Neuronal stem cell (in vitro differentiated cells): ENCODE results near the gene TMBIM6.

Source experiments
- DNase-seq: peaks from one replicate; pipeline ENCODE4 v3.0.0-alpha.2; 2013; ENCODE audit warnings: low spot score
- H2AFZ ChIP-seq: one replicate; pipeline ENCODE4 v1.6.1; 2013; ENCODE audit warnings: mild to moderate bottlenecking, low read length, inconsistent platforms
- H2AK5ac ChIP-seq: 2 replicates; pipeline ENCODE4 v1.6.1; 2013; ENCODE audit warnings: low read depth, mild to moderate bottlenecking, inconsistent platforms, low read length, moderate library complexity, mixed read lengths
- H2BK120ac ChIP-seq: 2 replicates; pipeline ENCODE4 v1.6.1; 2013; ENCODE audit warnings: low read depth, mild to moderate bottlenecking, inconsistent platforms, low read length, moderate library complexity, mixed read lengths
- H2BK12ac ChIP-seq: one replicate; pipeline ENCODE4 v1.6.1; 2013; ENCODE audit warnings: low read length, inconsistent platforms
- H2BK15ac ChIP-seq: 2 replicates; pipeline ENCODE4 v1.6.1; 2013; ENCODE audit warnings: mild to moderate bottlenecking, low read length, inconsistent platforms, mixed read lengths
- H2BK5ac ChIP-seq: one replicate; pipeline ENCODE4 v1.6.1; 2013; ENCODE audit warnings: inconsistent platforms, mild to moderate bottlenecking, low read length, moderate library complexity
- H3K14ac ChIP-seq: one replicate; pipeline ENCODE4 v1.6.1; 2013; ENCODE audit warnings: low read length, inconsistent platforms
- H3K18ac ChIP-seq: 2 replicates; pipeline ENCODE4 v1.6.1; 2013; ENCODE audit warnings: low read length, inconsistent platforms
- H3K23ac ChIP-seq: 2 replicates; pipeline ENCODE4 v1.6.1; 2013; ENCODE audit warnings: low read depth, mild to moderate bottlenecking, mixed read lengths, low read length, inconsistent platforms; ENCODE audit not compliant: poor library complexity
- H3K27ac ChIP-seq: replicated peaks from 3 replicates; pipeline ENCODE4 v1.5.1; 2013; ENCODE audit warnings: low read length, inconsistent platforms
- H3K27me3 ChIP-seq, 3 experiments: 2 replicates each; pipeline ENCODE4 v1.6.1; 2013; ENCODE audit warnings: low read length in 3 of 3, mild to moderate bottlenecking in 2 of 3, inconsistent platforms in 1 of 3, low read depth in 1 of 3, mixed read lengths in 1 of 3, moderate library complexity in 1 of 3; ENCODE audit not compliant: control insufficient read depth in 3 of 3, insufficient read depth in 3 of 3
- H3K36me3 ChIP-seq, 2 donors: replicated peaks in 1 of 2; 2 replicates each; pipeline ENCODE4 v1.6.1; 2013; ENCODE audit warnings: low read length in 2 of 2; ENCODE audit not compliant: control insufficient read depth in 2 of 2, insufficient read depth in 2 of 2
- H3K4ac ChIP-seq: 2 replicates; pipeline ENCODE4 v1.6.1; 2013; ENCODE audit warnings: inconsistent platforms, mild to moderate bottlenecking, low read length, moderate library complexity
- H3K4me1 ChIP-seq, 2 donors: 1 replicate in 1 of 2; 2 replicates in 1 of 2; pipeline ENCODE4 v1.6.1; 2013; ENCODE audit warnings: low read length in 2 of 2, low read depth in 1 of 2; ENCODE audit not compliant: control insufficient read depth in 2 of 2, insufficient read depth in 1 of 2
- H3K4me2 ChIP-seq: one replicate; pipeline ENCODE4 v1.6.1; 2013; ENCODE audit warnings: mild to moderate bottlenecking, low read length, inconsistent platforms; ENCODE audit not compliant: insufficient read depth, poor library complexity, severe bottlenecking
- H3K4me3 ChIP-seq, 2 donors: 2 replicates each; pipeline ENCODE4 v1.5.1; 2013; ENCODE audit warnings: low read length in 2 of 2, mild to moderate bottlenecking in 2 of 2, inconsistent platforms in 1 of 2, moderate library complexity in 1 of 2
- H3K79me1 ChIP-seq: one replicate; pipeline ENCODE4 v1.6.1; 2013; ENCODE audit warnings: low read depth, mild to moderate bottlenecking, inconsistent platforms, low read length, moderate library complexity
- H3K9ac ChIP-seq: one replicate; pipeline ENCODE4 v1.6.1; 2013; ENCODE audit warnings: mild to moderate bottlenecking, low read depth, low read length, inconsistent platforms; ENCODE audit not compliant: poor library complexity
- H3K9me3 ChIP-seq, 2 donors: replicated peaks in 1 of 2; 2 replicates each; pipeline versions ENCODE3 to v1.6.1; 2013; ENCODE audit warnings: low read length in 2 of 2, mild to moderate bottlenecking in 2 of 2, inconsistent platforms in 1 of 2, low read depth in 1 of 2, mixed read lengths in 1 of 2, moderate library complexity in 1 of 2; ENCODE audit not compliant: control insufficient read depth in 2 of 2, insufficient read depth in 1 of 2
- H4K8ac ChIP-seq: one replicate; pipeline ENCODE4 v1.6.1; 2013; ENCODE audit warnings: low read depth, mild to moderate bottlenecking, inconsistent platforms, low read length, moderate library complexity
- H4K91ac ChIP-seq: one replicate; pipeline ENCODE4 v1.6.1; 2013; ENCODE audit warnings: low read length, low read depth, mild to moderate bottlenecking, inconsistent platforms; ENCODE audit not compliant: poor library complexity
- WGBS, 2 donors: extraction: QIAGEN DNeasy Blood & Tissue Kit; methylation state at CpG; one replicate each; pipeline ENCODE4 v1.1.7; 2013; ENCODE audit warnings: missing lambda C conversion rate in 2 of 2, mixed read lengths in 1 of 2; ENCODE audit not compliant: insufficient read length in 2 of 2, insufficient replicate concordance in 1 of 2; ENCODE audit errors: extremely low coverage in 2 of 2; 5-methylcytosine and 5-hydroxymethylcytosine counted together

Gene TMBIM6

DNA sequence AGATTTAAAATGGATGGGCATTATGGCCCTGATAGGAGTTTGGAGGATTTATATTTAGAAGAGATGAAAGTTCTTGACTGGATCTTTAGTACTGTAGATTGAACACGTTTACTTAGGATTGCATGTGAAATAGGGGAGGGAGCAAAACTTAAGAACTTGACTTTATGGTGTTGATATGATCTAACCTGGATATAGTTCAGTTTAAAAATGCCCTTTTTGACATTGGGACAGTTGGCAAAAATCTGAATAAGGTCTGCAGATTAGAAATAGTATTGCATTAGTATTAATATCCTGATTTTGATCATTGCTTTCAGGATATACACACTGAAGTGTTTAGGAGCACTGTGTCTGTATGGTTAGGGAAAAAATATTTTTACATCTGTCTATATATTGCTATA, 9.6 kb downstream of the TMBIM6 start:
- no peak overlapping the region for H2AK5ac ChIP-seq
- H3K27ac ChIP-seq = no peak overlapping the region
- no peaks in the 10 kb centered on the region for H3K9me3 ChIP-seq
- no CpG with 5 or more reads among the region's 1 CpG for WGBS, 2 donors
- H2BK5ac ChIP-seq = no peak overlapping the region
- peaks cover 2% of the 10 kb centered on the region for H3K79me1 ChIP-seq
- no peak overlapping the region for H4K91ac ChIP-seq
- no peak overlapping the region for H4K8ac ChIP-seq
- H3K36me3 ChIP-seq = peaks cover 18 to 92% of the 10 kb centered on the region in 2 donors
- H3K9ac ChIP-seq = no peak overlapping the region
- H2AFZ ChIP-seq = no peak overlapping the region
- H3K4me2 ChIP-seq = no peak overlapping the region
- no peak overlapping the region for H3K4ac ChIP-seq
- H3K4me1 ChIP-seq = peaks cover 0 to 2% of the 10 kb centered on the region in 2 donors
- no peak overlapping the region for H2BK12ac ChIP-seq
- H2BK15ac ChIP-seq = no peak overlapping the region
- no peak overlapping the region for H3K4me3 ChIP-seq
- no peak overlapping the region for H2BK120ac ChIP-seq
- H3K14ac ChIP-seq = no peak overlapping the region
- H3K18ac ChIP-seq = no peak overlapping the region
- no peak for DNase-seq
- no peak overlapping the region for H3K23ac ChIP-seq
- no peaks in the 10 kb centered on the region for H3K27me3 ChIP-seq

DNA sequence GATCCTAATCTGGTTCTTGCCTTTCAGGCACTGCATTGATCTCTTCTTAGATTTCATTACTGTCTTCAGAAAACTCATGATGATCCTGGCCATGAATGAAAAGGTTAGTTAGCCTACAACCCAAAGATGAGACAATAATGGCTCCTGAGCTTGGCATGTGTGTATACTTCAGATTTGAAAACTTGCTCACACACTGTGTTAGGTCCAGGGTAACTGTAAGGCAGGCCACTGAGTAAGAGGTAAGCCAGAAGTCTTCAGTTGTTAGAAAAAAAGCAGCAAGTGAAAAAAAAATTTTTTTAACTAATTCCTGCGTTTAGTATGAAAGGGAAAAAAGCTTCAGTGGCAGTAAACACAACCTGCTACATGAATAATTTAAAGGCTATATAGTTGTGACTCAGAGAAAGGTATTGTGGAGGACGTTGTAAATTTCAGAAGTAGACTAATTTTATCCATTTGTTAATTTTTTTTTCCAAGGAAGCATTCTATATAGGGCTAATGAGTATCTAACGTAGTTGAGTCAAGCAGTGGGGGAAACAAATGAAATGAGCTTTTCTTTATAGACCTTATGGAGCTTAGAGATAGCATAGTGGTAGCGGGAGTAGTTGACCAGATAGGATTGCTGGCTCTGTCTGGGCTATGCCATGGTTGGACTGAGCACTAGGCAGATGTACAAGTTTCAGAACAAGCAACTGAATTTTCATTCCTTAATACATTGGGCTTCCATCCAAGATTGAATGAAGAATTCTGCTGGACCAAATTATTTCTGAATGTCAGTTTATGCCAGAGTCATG, 20.5 kb downstream of the TMBIM6 start:
- no CpG with 5 or more reads among the region's 4 CpGs for WGBS, 2 donors
- Histone ChIP-seq H3K9ac (no peak overlapping the region), H3K79me1 (no peaks in the 10 kb centered on the region), H3K27ac (no peak overlapping the region), H3K36me3 (peaks cover 50 to 89% of the 10 kb centered on the region in 2 donors), H3K9me3 (peaks cover 0 to 2% of the 10 kb centered on the region in 2 donors), H2BK5ac (no peak overlapping the region), H2AFZ (no peak overlapping the region), H3K18ac (no peak overlapping the region), H3K4me1 (no peaks in the 10 kb centered on the region), H3K14ac (no peak overlapping the region), H3K4me3 (no peak overlapping the region), H2BK120ac (no peak overlapping the region), H2BK15ac (no peak overlapping the region), H3K27me3 (no peaks in the 10 kb centered on the region), H3K23ac (no peak overlapping the region), H2BK12ac (no peak overlapping the region), H4K8ac (no peak overlapping the region), H3K4me2 (no peak overlapping the region), H4K91ac (no peak overlapping the region), H2AK5ac (no peak overlapping the region), H3K4ac (no peak overlapping the region)
- DNase-seq = no peak

GRCh38 chr12:49762468-49762847, 21.1 kb downstream of the TMBIM6 start:
- Histone ChIP-seq H3K4me2 (no peak overlapping the region), H2AFZ (no peak overlapping the region), H3K23ac (no peak overlapping the region), H2BK5ac (no peak overlapping the region), H3K18ac (no peak overlapping the region), H3K27me3 (no peaks in the 10 kb centered on the region), H3K14ac (no peak overlapping the region), H2BK120ac (no peak overlapping the region), H3K36me3 (peaks cover 50 to 83% of the 10 kb centered on the region in 2 donors), H3K79me1 (no peaks in the 10 kb centered on the region), H2AK5ac (no peak overlapping the region), H4K91ac (no peak overlapping the region), H3K4me1 (no peaks in the 10 kb centered on the region), H2BK15ac (no peak overlapping the region), H3K9me3 (peaks cover 0 to 2% of the 10 kb centered on the region in 2 donors), H3K27ac (no peak overlapping the region), H2BK12ac (no peak overlapping the region), H3K9ac (no peak overlapping the region), H3K4me3 (no peak overlapping the region), H3K4ac (no peak overlapping the region), H4K8ac (no peak overlapping the region)
- no CpG with 5 or more reads among the region's 5 CpGs for WGBS, 2 donors
- no peak for DNase-seq

GRCh38 chr12:49763006-49763591, 21.7 kb downstream of the TMBIM6 start:
- no peak overlapping the region for H3K14ac ChIP-seq
- H3K9me3 ChIP-seq = peaks cover 0 to 2% of the 10 kb centered on the region in 2 donors
- no peak overlapping the region for H2AK5ac ChIP-seq
- H4K91ac ChIP-seq = no peak overlapping the region
- no peaks in the 10 kb centered on the region for H3K4me1 ChIP-seq
- H2BK5ac ChIP-seq = no peak overlapping the region
- DNase-seq = peak; percentile 57
- H3K4me3 ChIP-seq = no peak overlapping the region
- no peak overlapping the region for H2BK120ac ChIP-seq
- H3K79me1 ChIP-seq = no peaks in the 10 kb centered on the region
- H2BK15ac ChIP-seq = no peak overlapping the region
- no peak overlapping the region for H3K4me2 ChIP-seq
- no peak overlapping the region for H4K8ac ChIP-seq
- H2BK12ac ChIP-seq = no peak overlapping the region
- H3K18ac ChIP-seq = no peak overlapping the region
- no peaks in the 10 kb centered on the region for H3K27me3 ChIP-seq
- H3K36me3 ChIP-seq = peaks cover 46 to 77% of the 10 kb centered on the region in 2 donors
- H3K27ac ChIP-seq = no peak overlapping the region
- no peak overlapping the region for H3K9ac ChIP-seq
- no peak overlapping the region for H3K23ac ChIP-seq
- no CpG with 5 or more reads among the region's 8 CpGs for WGBS, 2 donors
- no peak overlapping the region for H2AFZ ChIP-seq
- no peak overlapping the region for H3K4ac ChIP-seq
